Keratinocyte (primary cell): ENCODE data around the gene GID8. TPM values are rescaled to one million over a fixed set of nuclear protein-coding genes. Genes with fewer than 3 reads are reported as not detected.

Source experiments
- DNase-seq: peaks from one replicate; pipeline ENCODE4 v3.0.0-alpha.2; 2011; ENCODE audit warnings: low read depth, missing footprints, low spot score
- FAIRE-seq: peaks from 2 replicates; lab custom pipeline; 2011; peaks lifted over from hg19 to GRCh38; lab: Jason Lieb, UNC
- H2AFZ ChIP-seq: 2 replicates; pipeline ENCODE4 v1.6.0; 2012; ENCODE audit warnings: low read length, control low read depth, inconsistent platforms; ENCODE audit not compliant: control insufficient read depth
- H3K27ac ChIP-seq: 2 replicates; pipeline ENCODE4 v1.5.1; 2011; ENCODE audit warnings: low read length; ENCODE audit not compliant: control insufficient read depth, insufficient read depth
- H3K27me3 ChIP-seq: 3 replicates; pipeline ENCODE4 v1.6.0; 2011; ENCODE audit warnings: low read length; ENCODE audit not compliant: control insufficient read depth, insufficient read depth; ENCODE audit errors: extremely low read depth
- H3K36me3 ChIP-seq, 2 experiments: 2 replicates in 1 of 2; 3 replicates in 1 of 2; pipeline ENCODE4 v1.5.1; 2011; ENCODE audit warnings: low read length in 2 of 2, mild to moderate bottlenecking in 1 of 2; ENCODE audit not compliant: control insufficient read depth in 2 of 2, insufficient read depth in 2 of 2; ENCODE audit errors: extremely low read depth in 1 of 2
- H3K4me1 ChIP-seq: 3 replicates; pipeline ENCODE4 v1.5.1; 2011; ENCODE audit warnings: low read length; ENCODE audit not compliant: control insufficient read depth, insufficient read depth; ENCODE audit errors: extremely low read depth
- H3K4me2 ChIP-seq: 3 replicates; pipeline ENCODE4 v1.6.0; 2011; ENCODE audit warnings: low read depth, low read length; ENCODE audit not compliant: control insufficient read depth, insufficient read depth; ENCODE audit errors: extremely low read depth
- H3K4me3 ChIP-seq, 3 experiments: fragments of 200-600 bp in 1 of 3; sonication (generic) in 1 of 3; 2 replicates in 2 of 3; 3 replicates in 1 of 3; pipeline ENCODE4 v1.5.1; 2011 to 2016; ENCODE audit warnings: low read length in 3 of 3, mild to moderate bottlenecking in 3 of 3, control low read depth in 2 of 3, inconsistent platforms in 1 of 3, low read depth in 1 of 3, mixed read lengths in 1 of 3, mixed run types in 1 of 3, moderate library complexity in 1 of 3; ENCODE audit not compliant: control insufficient read depth in 2 of 3, insufficient read depth in 2 of 3; ENCODE audit errors: extremely low read depth in 1 of 3
- H3K79me2 ChIP-seq: 2 replicates; pipeline ENCODE4 v1.6.0; 2012; ENCODE audit warnings: low read length; ENCODE audit not compliant: control insufficient read depth, insufficient read depth
- H3K9ac ChIP-seq: 3 replicates; pipeline ENCODE4 v1.6.0; 2011; ENCODE audit warnings: low read length; ENCODE audit not compliant: control insufficient read depth, insufficient read depth; ENCODE audit errors: extremely low read depth
- H3K9me1 ChIP-seq: 3 replicates; pipeline ENCODE4 v1.6.0; 2011; ENCODE audit warnings: low read length; ENCODE audit not compliant: control insufficient read depth, insufficient read depth; ENCODE audit errors: extremely low read depth
- H3K9me3 ChIP-seq: 2 replicates; pipeline ENCODE4 v1.5.1; 2012; ENCODE audit warnings: low read depth, low read length; ENCODE audit not compliant: control insufficient read depth
- H4K20me1 ChIP-seq: 3 replicates; pipeline ENCODE4 v1.6.0; 2011; ENCODE audit warnings: low read length; ENCODE audit not compliant: control insufficient read depth, insufficient read depth; ENCODE audit errors: extremely low read depth
- EZH2 ChIP-seq: IDR thresholded peaks from one replicate; pipeline ENCODE4 v1.6.1; 2012; ENCODE audit warnings: inconsistent platforms, mild to moderate bottlenecking, low read length, moderate library complexity
- dilution Hi-C: fragments of 300-500 bp; cut with MboI; formaldehyde crosslinking; loops from one replicate; pipeline ENCODE4 v1.7.0; 2020; ENCODE audit warnings: low sequenced_read_pairs; ENCODE audit not compliant: extremely low pct_ligation_motif_present
- polyA plus RNA-seq, 5 experiments: library from polyadenylated mRNA; depleted of rRNA in 3 of 5; stranded (reverse) in 3 of 5; stranded (forward) in 1 of 5; unstranded in 1 of 5; fragments of >200 nt; gene quantifications; 1 replicate in 1 of 5; 2 replicates in 3 of 5; 3 replicates in 1 of 5; pipeline versions ENCODE4 v1.2.1 to v1.2.3, GENCODE V29; 2011 to 2012; ENCODE audit warnings: missing spikeins in 2 of 5, low read depth in 1 of 5, low replicate concordance in 1 of 5
- TF ChIP-seq, protein P1 (sequence below), 3 experiments: IDR thresholded peaks in 1 of 3; conservative IDR thresholded peaks in 1 of 3; optimal IDR thresholded peaks in 1 of 3; 2 replicates in 2 of 3; 3 replicates in 1 of 3; pipeline versions ENCODE3 to v1.5.1; 2011; ENCODE audit warnings: low read length in 3 of 3, mild to moderate bottlenecking in 3 of 3, moderate library complexity in 2 of 3, control low read depth in 1 of 3, inconsistent platforms in 1 of 3; ENCODE audit not compliant: insufficient read depth in 2 of 3; ENCODE audit errors: extremely low read depth in 1 of 3

Gene GID8
- polyA plus RNA-seq, 1 donor (not counting 4 experiments of a cell fraction or from before 2014, with no cell fraction given) = 23.7 TPM

DNA sequence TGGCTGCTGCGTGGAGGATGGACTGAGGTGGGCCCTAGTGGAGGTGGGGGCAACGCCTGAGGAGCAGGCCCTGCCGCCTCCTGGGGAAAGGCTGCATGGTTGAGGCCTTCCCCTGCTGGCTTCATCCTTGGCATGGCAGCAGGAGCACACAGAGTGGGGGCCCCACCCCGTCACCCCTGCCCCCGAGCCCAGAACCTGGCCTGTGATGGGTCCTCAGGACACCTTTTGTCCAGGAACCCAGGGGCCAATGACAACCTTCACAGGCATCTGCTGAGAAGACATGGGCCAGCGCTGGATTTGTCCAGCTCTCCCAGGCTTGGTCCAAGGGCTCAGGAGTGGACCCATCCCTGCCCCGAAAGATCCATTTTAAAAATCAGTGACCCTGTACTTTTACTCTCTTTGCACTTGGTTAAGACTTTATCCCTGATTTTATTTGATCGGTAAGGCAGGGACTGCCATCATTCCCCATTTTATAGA is 14.0 kb downstream of the GID8 start:
- TF ChIP-seq, protein P1, sequence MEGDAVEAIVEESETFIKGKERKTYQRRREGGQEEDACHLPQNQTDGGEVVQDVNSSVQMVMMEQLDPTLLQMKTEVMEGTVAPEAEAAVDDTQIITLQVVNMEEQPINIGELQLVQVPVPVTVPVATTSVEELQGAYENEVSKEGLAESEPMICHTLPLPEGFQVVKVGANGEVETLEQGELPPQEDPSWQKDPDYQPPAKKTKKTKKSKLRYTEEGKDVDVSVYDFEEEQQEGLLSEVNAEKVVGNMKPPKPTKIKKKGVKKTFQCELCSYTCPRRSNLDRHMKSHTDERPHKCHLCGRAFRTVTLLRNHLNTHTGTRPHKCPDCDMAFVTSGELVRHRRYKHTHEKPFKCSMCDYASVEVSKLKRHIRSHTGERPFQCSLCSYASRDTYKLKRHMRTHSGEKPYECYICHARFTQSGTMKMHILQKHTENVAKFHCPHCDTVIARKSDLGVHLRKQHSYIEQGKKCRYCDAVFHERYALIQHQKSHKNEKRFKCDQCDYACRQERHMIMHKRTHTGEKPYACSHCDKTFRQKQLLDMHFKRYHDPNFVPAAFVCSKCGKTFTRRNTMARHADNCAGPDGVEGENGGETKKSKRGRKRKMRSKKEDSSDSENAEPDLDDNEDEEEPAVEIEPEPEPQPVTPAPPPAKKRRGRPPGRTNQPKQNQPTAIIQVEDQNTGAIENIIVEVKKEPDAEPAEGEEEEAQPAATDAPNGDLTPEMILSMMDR (optimal IDR thresholded peaks at IDR 0.05 in 1 of 3, IDR thresholded peaks at IDR 0.05 in 1 of 3, conservative IDR thresholded peaks at IDR 0.05 in 1 of 3; ENCODE audit: extremely low read depth in 1 of 3, insufficient read depth in 2 of 3, low read length in 3 of 3) = no peak
- no peak for TF ChIP-seq EZH2
- Histone ChIP-seq H3K27me3 (peaks cover 4% of the 10 kb centered on the region), H3K9me3 (no peaks in the 10 kb centered on the region), H2AFZ (no peak overlapping the region), H3K36me3 (peaks cover 1 to 8% of the 10 kb centered on the region in 2 experiments), H3K9me1 (no peaks in the 10 kb centered on the region), H4K20me1 (no peaks in the 10 kb centered on the region), H3K4me3 (no peak overlapping the region), H3K27ac (no peak overlapping the region), H3K4me2 (no peak overlapping the region), H3K9ac (no peak overlapping the region), H3K4me1 (peaks cover 3% of the 10 kb centered on the region), H3K79me2 (no peaks in the 10 kb centered on the region)
- no peak for FAIRE-seq
- no peak for DNase-seq
- dilution Hi-C loops = no loop called here

DNA sequence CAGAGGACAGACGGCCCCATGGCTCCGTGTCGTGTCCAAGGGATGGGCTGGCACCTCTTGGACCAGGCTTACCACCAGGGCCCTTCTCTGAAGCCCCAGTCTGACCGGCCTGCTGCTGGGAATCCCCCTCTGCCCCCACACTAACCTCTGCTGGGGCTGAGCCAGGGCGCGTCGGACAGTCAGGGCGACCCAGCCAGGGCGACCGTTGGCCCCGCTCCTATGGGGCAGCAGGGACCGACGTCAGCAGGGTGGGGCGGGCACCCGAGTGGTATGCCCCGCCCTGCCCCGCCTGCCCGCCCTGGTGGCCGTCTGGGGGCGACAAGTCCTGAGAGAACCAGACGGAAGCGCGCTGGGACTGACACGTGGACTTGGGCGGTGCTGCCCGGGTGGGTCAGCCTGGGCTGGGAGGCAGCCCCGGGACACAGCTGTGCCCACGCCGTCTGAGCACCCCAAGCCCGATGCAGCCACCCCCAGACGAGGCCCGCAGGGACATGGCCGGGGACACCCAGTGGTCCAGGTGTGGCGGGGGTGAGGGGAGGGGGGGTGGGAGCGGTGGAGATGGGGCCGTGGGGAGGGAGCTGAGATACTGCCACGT is 14.5 kb downstream of the GID8 start, which contains the start of gene SLC17A9:
Gene SLC17A9 (plus strand): TSS at position 337 of the 595 bp plus-strand sequence. CDS start 122 bp downstream, at position 459.
- H3K36me3 ChIP-seq = peaks cover 0 to 8% of the 10 kb centered on the region in 2 experiments
- H3K27me3 ChIP-seq = peaks cover 4% of the 10 kb centered on the region
- peak within 1 kb of the TSS; percentile 22 for H2AFZ ChIP-seq
- no peaks in the 10 kb centered on the region for H3K79me2 ChIP-seq
- H4K20me1 ChIP-seq = no peaks in the 10 kb centered on the region
- H3K4me2 ChIP-seq = peak within 1 kb of the TSS; percentile 37
- dilution Hi-C loops = no loop called here
- no peak for FAIRE-seq
- no peaks in the 10 kb centered on the region for H3K9me3 ChIP-seq
- TF ChIP-seq, protein P1 (optimal IDR thresholded peaks at IDR 0.05 in 1 of 3, IDR thresholded peaks at IDR 0.05 in 1 of 3, conservative IDR thresholded peaks at IDR 0.05 in 1 of 3; ENCODE audit: extremely low read depth in 1 of 3, insufficient read depth in 2 of 3, low read length in 3 of 3) = no peak
- TF ChIP-seq EZH2 = no peak
- no peak within 1 kb of the TSS for H3K4me3 ChIP-seq
- no peak within 1 kb of the TSS for H3K27ac ChIP-seq
- no peak within 1 kb of the TSS for H3K9ac ChIP-seq
- DNase-seq = no peak
- peaks cover 3% of the 10 kb centered on the region for H3K4me1 ChIP-seq
- no peaks in the 10 kb centered on the region for H3K9me1 ChIP-seq
